HG03064 (cell line): ENCODE results near the gene ATP2B2.

ENCODE experiments used
- ATAC-seq: cut with Tn5 transposase; IDR thresholded peaks from one replicate; pipeline ENCODE4 v1.9.1; 2021; ENCODE audit warnings: low read depth; ENCODE audit not compliant: unreplicated experiment

The ATP2B2 gene

GRCh38 chr3:10512687-10513086 is 7.3 kb upstream of the ATP2B2 start:
- no peak for ATAC-seq

- ATAC-seq: no peak
Measured at GRCh38 chr3:10511809-10512494, 6.6 kb upstream of the ATP2B2 start.

GRCh38 chr3:10510743-10511432 is 5.5 kb upstream of the ATP2B2 start:
- ATAC-seq: no peak

GRCh38 chr3:10510086-10510742 is 4.8 kb upstream of the ATP2B2 start:
- no peak for ATAC-seq

GRCh38 chr3:10509325-10509724 is 3.9 kb upstream of the ATP2B2 start:
- ATAC-seq: no peak

- ATAC-seq: no peak
Measured at GRCh38 chr3:10508619-10509260, 3.4 kb upstream of the ATP2B2 start.

GRCh38 chr3:10508235-10508618 is 2.8 kb upstream of the ATP2B2 start:
- ATAC-seq: no peak

- no peak for ATAC-seq
Measured at GRCh38 chr3:10507331-10507730, 1.9 kb upstream of the ATP2B2 start.

- ATAC-seq: no peak
Measured at GRCh38 chr3:10506696-10507095, 1.3 kb upstream of the ATP2B2 start.

GRCh38 chr3:10505791-10506585 is 602 bp upstream of the ATP2B2 start:
- ATAC-seq: no peak

GRCh38 chr3:10504171-10505049 is 976 bp downstream of the ATP2B2 start:
- no peak for ATAC-seq

- no peak for ATAC-seq
Measured at GRCh38 chr3:10503217-10503796, 2.1 kb downstream of the ATP2B2 start.

- ATAC-seq: no peak
Measured at GRCh38 chr3:10502185-10502880, 3.1 kb downstream of the ATP2B2 start.

GRCh38 chr3:10501664-10502052 is 3.7 kb downstream of the ATP2B2 start:
- no peak for ATAC-seq

- ATAC-seq: no peak
Measured at GRCh38 chr3:10500717-10501663, 4.4 kb downstream of the ATP2B2 start.

- ATAC-seq: no peak
Measured at GRCh38 chr3:10498271-10498670, 7.1 kb downstream of the ATP2B2 start.

GRCh38 chr3:10497439-10497838 is 7.9 kb downstream of the ATP2B2 start:
- no peak for ATAC-seq
